H9 (cell line): Measurements from ENCODE around the gene NSG1. TPM values are rescaled to one million over a fixed set of nuclear protein-coding genes. Genes with fewer than 3 reads are reported as not detected.

ENCODE experiments used
- DNase-seq: peaks from one replicate; pipeline ENCODE4 v3.0.0-alpha.2; 2017
- H2AFZ ChIP-seq: one replicate; pipeline ENCODE4 v1.6.1; 2013; ENCODE audit warnings: mild to moderate bottlenecking, low read length, control low read depth, moderate library complexity
- H2AK5ac ChIP-seq: 2 replicates; pipeline ENCODE4 v1.6.1; 2013; ENCODE audit warnings: low read length, control low read depth, mixed read lengths; ENCODE audit not compliant: insufficient read length
- H2BK120ac ChIP-seq: one replicate; pipeline ENCODE4 v1.6.1; 2013; ENCODE audit warnings: low read depth, mild to moderate bottlenecking, low read length, control low read depth, inconsistent platforms; ENCODE audit not compliant: poor library complexity, severe bottlenecking
- H2BK12ac ChIP-seq: 2 replicates; pipeline ENCODE4 v1.6.1; 2013; ENCODE audit warnings: low read length, control low read depth, mixed read lengths, low read depth; ENCODE audit not compliant: insufficient read length
- H2BK15ac ChIP-seq: 2 replicates; pipeline ENCODE4 v1.6.1; 2013; ENCODE audit warnings: low read depth, low read length, control low read depth
- H2BK20ac ChIP-seq: one replicate; pipeline ENCODE4 v1.6.1; 2013; ENCODE audit warnings: low read depth, mild to moderate bottlenecking, low read length, control low read depth, inconsistent platforms; ENCODE audit not compliant: poor library complexity, severe bottlenecking
- H2BK5ac ChIP-seq: 2 replicates; pipeline ENCODE4 v1.6.1; 2013; ENCODE audit warnings: low read length, control low read depth, mixed read lengths; ENCODE audit not compliant: insufficient read length
- H3K14ac ChIP-seq: 2 replicates; pipeline ENCODE4 v1.6.1; 2013; ENCODE audit warnings: low read length, control low read depth; ENCODE audit not compliant: insufficient read depth
- H3K18ac ChIP-seq: 2 replicates; pipeline ENCODE4 v1.6.1; 2013; ENCODE audit warnings: low read depth, mild to moderate bottlenecking, mixed read lengths, low read length, control low read depth; ENCODE audit not compliant: insufficient read length
- H3K23ac ChIP-seq: 2 replicates; pipeline ENCODE4 v1.6.1; 2013; ENCODE audit warnings: low read length, control low read depth, mixed read lengths, low read depth; ENCODE audit not compliant: insufficient read length
- H3K23me2 ChIP-seq: 2 replicates; pipeline ENCODE4 v1.6.1; 2013; ENCODE audit warnings: low read depth, mild to moderate bottlenecking, mixed read lengths, low read length, control low read depth; ENCODE audit not compliant: insufficient read length, poor library complexity, severe bottlenecking
- H3K27ac ChIP-seq: 2 replicates; pipeline ENCODE4 v1.5.1; 2013; ENCODE audit warnings: low read length, control low read depth, mixed read lengths, low read depth; ENCODE audit not compliant: insufficient read length
- H3K27me3 ChIP-seq: 2 replicates; pipeline ENCODE4 v1.6.1; 2013; ENCODE audit warnings: low read length, control low read depth, inconsistent platforms; ENCODE audit not compliant: insufficient read depth
- H3K4ac ChIP-seq: 2 replicates; pipeline ENCODE4 v1.6.1; 2013; ENCODE audit warnings: low read depth, mild to moderate bottlenecking, control low read depth, inconsistent platforms, low read length, moderate library complexity
- H3K4me1 ChIP-seq: 2 replicates; pipeline ENCODE4 v1.6.1; 2013; ENCODE audit warnings: low read length, control low read depth, inconsistent platforms; ENCODE audit not compliant: insufficient read depth
- H3K4me2 ChIP-seq: 2 replicates; pipeline ENCODE4 v1.6.1; 2013; ENCODE audit warnings: low read length, control low read depth, mixed read lengths; ENCODE audit not compliant: insufficient read length, insufficient read depth
- H3K56ac ChIP-seq: 2 replicates; pipeline ENCODE4 v1.6.1; 2013; ENCODE audit warnings: low read depth, mild to moderate bottlenecking, mixed read lengths, low read length, control low read depth; ENCODE audit not compliant: insufficient read length
- H3K79me1 ChIP-seq: 2 replicates; pipeline ENCODE4 v1.6.1; 2013; ENCODE audit warnings: low read depth, mild to moderate bottlenecking, moderate library complexity, low read length, control low read depth, inconsistent platforms; ENCODE audit not compliant: insufficient read depth, poor library complexity, severe bottlenecking
- H3K79me2 ChIP-seq: 2 replicates; pipeline ENCODE4 v1.6.1; 2013; ENCODE audit warnings: low read length, control low read depth, inconsistent platforms; ENCODE audit not compliant: insufficient read depth
- H3K9ac ChIP-seq: 2 replicates; pipeline ENCODE4 v1.6.1; 2013; ENCODE audit warnings: low read length, control low read depth, mixed read lengths; ENCODE audit not compliant: insufficient read length; ENCODE audit errors: extremely low read depth
- H3K9me3 ChIP-seq: one replicate; pipeline ENCODE4 v1.6.1; 2013; ENCODE audit warnings: low read depth, low read length, inconsistent platforms; ENCODE audit not compliant: control insufficient read depth
- H3T11ph ChIP-seq: one replicate; pipeline ENCODE4 v1.6.1; 2013; ENCODE audit warnings: mild to moderate bottlenecking, low read length, control low read depth, inconsistent platforms
- H4K20me1 ChIP-seq: one replicate; pipeline ENCODE4 v1.6.1; 2013; ENCODE audit not compliant: control insufficient read depth, insufficient read length, insufficient read depth
- H4K5ac ChIP-seq: 2 replicates; pipeline ENCODE4 v1.6.1; 2013; ENCODE audit warnings: low read depth, mild to moderate bottlenecking, mixed read lengths, low read length, control low read depth; ENCODE audit not compliant: insufficient read length
- H4K8ac ChIP-seq: replicated peaks from 2 replicates; pipeline ENCODE4 v1.6.1; 2013; ENCODE audit warnings: low read length, control low read depth, mixed read lengths, low read depth; ENCODE audit not compliant: insufficient read length
- H4K91ac ChIP-seq: 2 replicates; pipeline ENCODE4 v1.6.1; 2013; ENCODE audit warnings: low read depth, mild to moderate bottlenecking, moderate library complexity, mixed read lengths, low read length, control low read depth; ENCODE audit not compliant: insufficient read length
- H3K27ac Mint-ChIP-seq, 3 experiments: 2 replicates in 2 of 3; 3 replicates in 1 of 3; pipeline ENCODE4 v1.8.0; 2020 to 2021; ENCODE audit warnings: mixed read lengths in 3 of 3, mild to moderate bottlenecking in 1 of 3, moderate library complexity in 1 of 3
- H3K27me3 Mint-ChIP-seq: 2 replicates; pipeline ENCODE4 v1.8.0; 2021; ENCODE audit warnings: low read depth, mild to moderate bottlenecking, moderate library complexity, mixed read lengths
- H3K36me3 Mint-ChIP-seq, 3 experiments: 2 replicates in 2 of 3; 3 replicates in 1 of 3; pipeline ENCODE4 v1.8.0; 2020 to 2021; ENCODE audit warnings: low read depth in 3 of 3, mixed read lengths in 3 of 3; ENCODE audit not compliant: insufficient read depth in 1 of 3
- H3K4me1 Mint-ChIP-seq, 2 experiments: 2 replicates each; pipeline ENCODE4 v1.8.0; 2020; ENCODE audit warnings: mixed read lengths in 2 of 2
- H3K4me3 Mint-ChIP-seq, 2 experiments: 2 replicates in 1 of 2; 3 replicates in 1 of 2; pipeline ENCODE4 v1.8.0; 2020 to 2021; ENCODE audit warnings: mild to moderate bottlenecking in 2 of 2, mixed read lengths in 2 of 2, moderate library complexity in 1 of 2
- H3K9me3 Mint-ChIP-seq, 2 experiments: 2 replicates in 1 of 2; 3 replicates in 1 of 2; pipeline ENCODE4 v1.8.0; 2020; ENCODE audit warnings: mild to moderate bottlenecking in 2 of 2, mixed read lengths in 2 of 2, moderate library complexity in 1 of 2
- CTCF ChIP-seq: fragments of 200-600 bp; sonication (generic); conservative IDR thresholded peaks from 3 replicates; pipeline ENCODE4 v1.8.0; 2021; ENCODE audit warnings: antibody characterized with exemption, mild to moderate bottlenecking
- WGBS: extraction: QIAGEN DNeasy Blood & Tissue Kit; methylation state at CpG from one replicate; pipeline ENCODE4 v1.1.7; 2013; ENCODE audit warnings: missing lambda C conversion rate, low lambda C conversion rate, mixed read lengths; ENCODE audit not compliant: insufficient read length; ENCODE audit errors: extremely low coverage; 5-methylcytosine and 5-hydroxymethylcytosine counted together
- total RNA-seq: library from RNA; stranded (reverse); gene quantifications from 2 replicates; pipeline ENCODE4 v1.2.1, GENCODE V29; 2021

Gene NSG1
- total RNA-seq, 1 experiment from 2014 or later, result 9.3 TPM

GRCh38 chr4:4455210-4455865 lies 68.4 kb downstream of the NSG1 start:
- TF ChIP-seq CTCF, result no peak
- Histone ChIP-seq H3K23ac (no peak overlapping the region), H3K18ac (no peak overlapping the region), H3K79me1 (no peaks in the 10 kb centered on the region), H3K79me2 (no peaks in the 10 kb centered on the region), H2BK12ac (no peak overlapping the region), H4K91ac (no peak overlapping the region), H3K4me2 (no peak overlapping the region), H3T11ph (no peak overlapping the region), H2AK5ac (no peak overlapping the region), H3K14ac (no peak overlapping the region), H3K23me2 (no peaks in the 10 kb centered on the region), H2BK120ac (no peak overlapping the region), H3K56ac (no peak overlapping the region), H2AFZ (no peak overlapping the region), H3K27me3 (no peaks in the 10 kb centered on the region), H3K27ac (no peak overlapping the region), H4K8ac (no peak overlapping the region), H2BK20ac (no peak overlapping the region), H2BK15ac (no peak overlapping the region), H4K20me1 (no peaks in the 10 kb centered on the region), H3K4ac (no peak overlapping the region), H4K5ac (no peak overlapping the region), H3K9ac (no peak overlapping the region), H2BK5ac (no peak overlapping the region), H3K9me3 (no peaks in the 10 kb centered on the region), H3K4me1 (peaks cover 13% of the 10 kb centered on the region; the same call in 1 of the 2 replicates)
- no CpG with 5 or more reads among the region's 5 CpGs for WGBS
- no peaks in the 10 kb centered on the region for H3K9me3 Mint-ChIP-seq
- no peak overlapping the region for H3K4me3 Mint-ChIP-seq
- H3K27ac Mint-ChIP-seq, result no peak overlapping the region
- no peaks in the 10 kb centered on the region; the same call in 1 of the 2 replicates for H3K27me3 Mint-ChIP-seq
- H3K4me1 Mint-ChIP-seq, result peaks cover 19 to 30% of the 10 kb centered on the region in 2 experiments
- no peak for DNase-seq
- H3K36me3 Mint-ChIP-seq, result peaks cover 5 to 30% (median 10%) of the 10 kb centered on the region in 3 experiments; a peak in 6 of 7 replicates
